Activated T-helper 2 cell treated with anti-CD3 and anti-CD28 coated beads, Interferon-gamma antibody, Interleukin-2, Interleukin-4, amounts not matched to agents 10 μg/mL and 5 μg/mL and 100 μg/mL, durations not matched to agents 14 hours and 24 hours and 36 hours (primary cell): Measurements from ENCODE around the gene AP3D1. TPM values are rescaled to one million over a fixed set of nuclear protein-coding genes. Genes with fewer than 3 reads are reported as not detected.

ENCODE experiments used
- DNase-seq: peaks from one replicate; pipeline ENCODE4 v3.0.0; 2021; ENCODE audit warnings: low spot score
- H3K27ac Mint-ChIP-seq: one replicate; pipeline ENCODE4 v1.8.0; 2021; ENCODE audit warnings: mixed read lengths
- H3K27me3 Mint-ChIP-seq: one replicate; pipeline ENCODE4 v1.8.0; 2021; ENCODE audit warnings: low read depth, mixed read lengths
- H3K36me3 Mint-ChIP-seq: one replicate; pipeline ENCODE4 v1.8.0; 2021; ENCODE audit warnings: low read depth, mixed read lengths
- H3K4me1 Mint-ChIP-seq: one replicate; pipeline ENCODE4 v1.8.0; 2021; ENCODE audit warnings: low read depth, mixed read lengths
- H3K4me3 Mint-ChIP-seq: one replicate; pipeline ENCODE4 v1.8.0; 2021; ENCODE audit warnings: low read depth, mild to moderate bottlenecking, moderate library complexity, mixed read lengths
- H3K9me3 Mint-ChIP-seq: one replicate; pipeline ENCODE4 v1.8.0; 2021; ENCODE audit warnings: mixed read lengths
- intact Hi-C: fragments of 100-400 bp; cut with micrococcal nuclease; formaldehyde crosslinking; loops from one replicate; pipeline ENCODE4 v1.15.1; 2023
- total RNA-seq: library from RNA; stranded (reverse); gene quantifications from 2 replicates; pipeline ENCODE4 v1.2.3, GENCODE V29; 2022

AP3D1 gene
- total RNA-seq, 1 donor from 2014 or later = 101 TPM

DNA sequence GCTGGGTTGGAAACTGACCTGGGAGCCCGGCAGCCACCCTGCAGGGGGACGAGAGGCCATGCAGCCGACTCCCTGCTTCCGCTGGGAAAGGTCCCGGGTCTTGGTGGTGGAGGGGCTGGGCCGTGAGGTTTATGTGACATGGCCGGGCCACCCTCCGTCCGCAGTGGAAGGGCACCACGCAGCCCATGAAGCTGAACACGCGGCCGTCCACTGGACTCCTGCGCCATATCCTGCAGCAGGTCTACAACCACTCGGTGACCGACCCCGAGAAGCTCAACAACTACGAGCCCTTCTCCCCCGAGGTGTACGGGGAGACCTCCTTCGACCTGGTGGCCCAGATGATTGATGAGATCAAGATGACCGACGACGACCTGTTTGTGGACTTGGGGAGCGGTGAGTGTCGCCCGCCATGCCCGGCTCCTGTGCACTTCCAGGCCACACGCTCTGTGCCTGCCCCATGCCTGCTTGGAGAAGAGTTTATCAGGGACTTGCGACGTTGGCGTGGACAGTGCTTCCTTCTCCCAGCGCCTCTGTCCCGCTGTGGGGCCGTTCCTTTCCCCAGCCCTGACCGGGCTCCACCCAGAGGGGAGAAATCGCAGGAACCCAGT, 39.6 kb upstream of the AP3D1 start:
- H3K27me3 Mint-ChIP-seq = no peaks in the 10 kb centered on the region
- no peak overlapping the region for H3K27ac Mint-ChIP-seq
- DNase-seq = no peak
- peaks cover 6% of the 10 kb centered on the region for H3K4me1 Mint-ChIP-seq
- intact Hi-C loops = no loop called here
- no peak overlapping the region for H3K4me3 Mint-ChIP-seq
- H3K9me3 Mint-ChIP-seq = no peaks in the 10 kb centered on the region
- H3K36me3 Mint-ChIP-seq = peaks cover 60% of the 10 kb centered on the region

GRCh38 chr19:2189880-2190279, 38.5 kb upstream of the AP3D1 start:
- DNase-seq = no peak
- Mint-ChIP-seq H3K27ac (no peak overlapping the region), H3K36me3 (peaks cover 66% of the 10 kb centered on the region), H3K9me3 (no peaks in the 10 kb centered on the region), H3K27me3 (no peaks in the 10 kb centered on the region), H3K4me3 (no peak overlapping the region), H3K4me1 (peaks cover 6% of the 10 kb centered on the region)
- intact Hi-C loops = no loop called here

DNA sequence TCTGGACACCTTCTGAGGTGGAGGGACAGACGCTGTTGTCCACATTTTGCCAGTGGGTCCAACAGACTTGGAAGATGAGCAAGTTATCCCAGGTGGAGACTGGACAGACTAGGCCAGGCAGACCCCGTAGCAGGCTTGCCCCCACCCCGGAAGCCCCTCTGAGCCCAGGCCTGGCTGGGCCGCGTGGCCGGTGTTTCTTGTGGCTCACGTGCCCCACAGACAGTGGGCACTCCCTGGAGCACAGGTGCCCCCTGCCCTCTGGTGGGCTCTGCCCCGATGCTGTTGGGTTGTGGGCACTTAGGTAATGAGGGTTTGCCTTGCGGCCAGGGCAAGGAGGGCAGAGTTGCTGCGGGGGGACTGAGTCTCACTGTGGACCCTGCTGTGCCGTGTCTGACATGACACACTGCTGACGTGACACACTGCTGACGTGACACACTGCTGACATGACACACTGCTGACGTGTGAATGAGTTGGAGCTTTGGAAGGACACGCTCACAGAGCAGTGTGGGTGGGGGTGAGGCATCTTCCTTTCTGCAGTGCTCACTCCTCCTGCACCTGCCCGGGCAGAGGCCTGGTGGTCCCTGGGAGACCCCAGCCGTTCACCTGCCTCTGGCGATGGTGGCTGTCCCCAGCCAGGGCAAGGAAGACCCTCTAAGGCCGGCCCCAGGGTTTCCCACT, 37.5 kb upstream of the AP3D1 start:
- Mint-ChIP-seq H3K9me3 (no peaks in the 10 kb centered on the region), H3K36me3 (peaks cover 69% of the 10 kb centered on the region), H3K4me3 (no peak overlapping the region), H3K4me1 (peaks cover 9% of the 10 kb centered on the region), H3K27ac (no peak overlapping the region), H3K27me3 (no peaks in the 10 kb centered on the region)
- intact Hi-C loops = no loop called here
- no peak for DNase-seq

- Mint-ChIP-seq H3K36me3 (peaks cover 67% of the 10 kb centered on the region), H3K4me3 (no peak overlapping the region), H3K27ac (no peak overlapping the region), H3K9me3 (no peaks in the 10 kb centered on the region), H3K27me3 (no peaks in the 10 kb centered on the region), H3K4me1 (peaks cover 9% of the 10 kb centered on the region)
- DNase-seq = no peak
- intact Hi-C loops = no loop called here
Measured at GRCh38 chr19:2187159-2187558, 35.8 kb upstream of the AP3D1 start.

DNA sequence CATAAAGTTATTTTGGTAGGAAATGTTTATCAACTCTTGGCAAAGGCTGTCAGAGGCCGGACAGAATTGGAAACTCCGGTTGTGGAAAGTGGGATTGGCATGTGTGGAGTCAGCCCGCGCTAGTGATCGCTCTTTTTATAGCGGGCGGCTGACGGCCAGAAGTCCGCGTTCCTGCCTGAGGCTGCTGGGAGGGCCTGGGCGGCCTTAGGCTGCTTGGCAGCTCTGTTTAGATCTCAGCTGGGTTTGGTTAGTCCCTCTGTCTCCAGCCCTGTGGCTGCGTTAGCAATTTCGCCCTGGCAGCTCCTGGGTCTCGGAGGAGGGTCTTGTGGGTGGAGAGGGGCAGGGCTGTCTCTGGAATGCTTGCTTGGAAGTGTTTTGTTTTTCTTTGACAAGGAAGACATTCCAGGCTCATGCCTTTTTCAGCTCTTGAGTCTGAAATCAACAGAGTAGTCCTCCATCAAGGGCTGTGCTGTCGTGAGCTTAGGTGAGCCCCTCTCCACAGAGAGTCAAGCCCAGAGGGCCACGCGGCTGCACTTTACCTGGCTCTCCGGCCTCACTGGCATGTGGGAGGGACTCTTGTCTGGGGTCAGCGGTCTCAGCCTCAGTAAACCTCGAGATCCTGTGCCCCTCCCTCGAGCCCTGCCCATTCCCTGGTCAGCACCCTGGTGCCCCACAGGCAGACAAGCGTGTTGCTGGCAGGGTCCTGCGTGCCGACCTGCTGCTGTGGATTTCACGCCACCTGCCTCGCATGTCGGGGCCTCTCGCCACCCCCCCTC, 34.9 kb upstream of the AP3D1 start:
- intact Hi-C loops = no loop called here
- H3K27me3 Mint-ChIP-seq = no peaks in the 10 kb centered on the region
- H3K4me3 Mint-ChIP-seq = no peak overlapping the region
- H3K36me3 Mint-ChIP-seq = peaks cover 63% of the 10 kb centered on the region
- H3K27ac Mint-ChIP-seq = no peak overlapping the region
- no peak for DNase-seq
- H3K9me3 Mint-ChIP-seq = no peaks in the 10 kb centered on the region
- H3K4me1 Mint-ChIP-seq = peaks cover 9% of the 10 kb centered on the region

DNA sequence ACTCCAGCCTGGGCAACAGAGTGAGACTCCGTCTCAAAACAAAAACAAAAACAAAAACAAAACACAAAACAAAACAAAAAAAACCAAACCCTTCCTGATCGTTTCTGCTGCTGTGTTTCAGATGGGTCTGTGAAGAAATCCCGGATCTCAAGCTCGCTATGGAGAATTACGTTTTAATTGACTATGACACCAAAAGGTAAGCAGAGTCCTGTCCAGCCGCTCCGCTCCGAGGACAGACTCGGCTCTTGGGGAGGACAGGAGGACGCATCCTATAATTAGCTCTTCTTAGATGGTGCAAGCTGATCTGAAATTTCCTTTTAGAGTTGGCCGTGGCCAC, 34.3 kb upstream of the AP3D1 start:
- Mint-ChIP-seq H3K4me3 (no peak overlapping the region), H3K27me3 (no peaks in the 10 kb centered on the region), H3K4me1 (peaks cover 9% of the 10 kb centered on the region), H3K36me3 (peaks cover 62% of the 10 kb centered on the region), H3K27ac (no peak overlapping the region), H3K9me3 (no peaks in the 10 kb centered on the region)
- intact Hi-C loops = no loop called here
- no peak for DNase-seq

GRCh38 chr19:2184422-2184975, 33.1 kb upstream of the AP3D1 start:
- Mint-ChIP-seq H3K4me1 (peaks cover 9% of the 10 kb centered on the region), H3K27me3 (no peaks in the 10 kb centered on the region), H3K27ac (no peak overlapping the region), H3K4me3 (no peak overlapping the region), H3K9me3 (no peaks in the 10 kb centered on the region), H3K36me3 (peaks cover 67% of the 10 kb centered on the region)
- DNase-seq = no peak
- intact Hi-C loops = no loop called here

DNA sequence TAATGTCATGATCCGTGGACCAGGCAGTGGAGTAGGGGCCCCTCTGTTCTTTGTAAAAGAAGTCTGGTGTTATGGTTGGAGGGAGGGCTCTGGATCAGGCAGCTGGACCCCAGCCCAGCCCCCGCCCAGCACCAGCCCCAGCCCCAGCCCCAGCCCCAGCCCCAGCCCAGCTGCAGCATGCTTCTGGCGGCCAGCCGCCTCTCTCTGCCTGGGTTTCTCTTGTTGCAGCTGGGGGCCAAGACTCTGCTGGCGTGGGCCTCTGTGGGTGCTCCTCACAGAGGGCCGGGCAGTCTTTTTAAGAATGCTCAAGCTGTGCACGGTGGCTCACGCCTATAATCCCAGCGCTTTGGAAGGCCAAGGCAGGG, 30.2 kb upstream of the AP3D1 start:
- no peak overlapping the region for H3K27ac Mint-ChIP-seq
- no peak for DNase-seq
- H3K27me3 Mint-ChIP-seq = no peaks in the 10 kb centered on the region
- no peaks in the 10 kb centered on the region for H3K9me3 Mint-ChIP-seq
- intact Hi-C loops = no loop called here
- no peak overlapping the region for H3K4me3 Mint-ChIP-seq
- peaks cover 5% of the 10 kb centered on the region for H3K4me1 Mint-ChIP-seq
- peaks cover 52% of the 10 kb centered on the region for H3K36me3 Mint-ChIP-seq

DNA sequence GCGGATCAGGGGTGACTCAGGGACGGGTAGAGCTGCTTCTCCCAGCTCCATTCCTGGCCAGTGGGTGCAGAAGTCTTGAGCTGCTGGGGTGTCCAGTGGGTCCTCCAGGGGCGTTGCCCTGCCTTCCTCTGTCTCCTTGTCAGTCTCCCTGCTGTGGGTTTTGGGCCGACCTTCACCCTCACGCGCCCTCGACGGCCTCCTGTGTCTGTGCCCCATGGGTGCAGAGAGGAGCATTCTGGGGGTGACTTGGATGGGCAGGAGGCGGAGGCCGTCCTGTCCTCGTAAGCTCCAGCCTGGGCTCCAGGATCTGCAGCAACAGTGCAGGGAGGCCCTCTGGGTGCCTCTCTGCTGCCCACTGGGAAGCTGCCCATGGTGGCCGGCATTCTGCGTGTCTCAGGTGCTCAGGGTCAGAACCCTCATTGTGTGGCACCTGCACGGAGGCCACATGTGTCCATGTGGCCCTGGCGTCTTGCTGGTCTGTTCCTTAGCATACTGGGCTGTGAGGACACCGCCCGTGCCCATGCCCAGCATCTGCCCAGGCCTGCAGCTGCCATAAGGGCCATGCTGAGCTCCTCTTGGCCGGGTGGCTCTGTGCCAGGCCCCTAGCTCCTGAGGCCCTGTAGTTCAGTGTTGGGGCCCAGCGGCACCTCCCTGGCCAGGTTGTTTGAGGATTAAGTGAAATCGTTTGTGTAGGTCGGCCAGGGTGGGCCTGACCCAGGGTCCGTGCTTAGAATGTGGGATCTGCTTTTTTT, 29.7 kb upstream of the AP3D1 start:
- Mint-ChIP-seq H3K36me3 (peaks cover 49% of the 10 kb centered on the region), H3K27ac (no peak overlapping the region), H3K4me3 (no peak overlapping the region), H3K9me3 (no peaks in the 10 kb centered on the region), H3K4me1 (peaks cover 5% of the 10 kb centered on the region), H3K27me3 (no peaks in the 10 kb centered on the region)
- intact Hi-C loops = no loop called here
- no peak for DNase-seq

DNA sequence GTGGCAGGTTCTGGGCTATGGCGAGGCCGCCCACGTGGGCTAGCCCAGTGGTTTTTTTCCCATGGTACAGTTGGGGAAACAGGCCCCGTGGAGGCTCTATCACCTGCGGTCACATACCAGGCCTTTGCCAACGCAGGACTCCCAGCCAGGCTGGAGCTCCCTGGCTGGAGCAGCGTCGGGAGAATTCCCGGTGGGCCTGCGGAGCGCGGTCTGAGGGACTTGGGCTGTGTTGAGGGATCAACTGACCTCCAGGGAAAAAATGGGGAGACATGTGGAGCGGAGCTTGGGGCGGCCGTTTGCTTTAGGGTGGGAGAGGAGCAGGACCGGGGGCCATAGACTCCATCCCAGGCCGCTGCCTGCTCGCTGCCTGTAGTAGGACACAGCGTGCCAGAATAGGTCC, 28.7 kb upstream of the AP3D1 start:
- Mint-ChIP-seq H3K36me3 (peaks cover 44% of the 10 kb centered on the region), H3K4me3 (no peak overlapping the region), H3K27me3 (no peaks in the 10 kb centered on the region), H3K9me3 (no peaks in the 10 kb centered on the region), H3K27ac (no peak overlapping the region), H3K4me1 (peaks cover 5% of the 10 kb centered on the region)
- no peak for DNase-seq
- intact Hi-C loops = no loop called here

DNA sequence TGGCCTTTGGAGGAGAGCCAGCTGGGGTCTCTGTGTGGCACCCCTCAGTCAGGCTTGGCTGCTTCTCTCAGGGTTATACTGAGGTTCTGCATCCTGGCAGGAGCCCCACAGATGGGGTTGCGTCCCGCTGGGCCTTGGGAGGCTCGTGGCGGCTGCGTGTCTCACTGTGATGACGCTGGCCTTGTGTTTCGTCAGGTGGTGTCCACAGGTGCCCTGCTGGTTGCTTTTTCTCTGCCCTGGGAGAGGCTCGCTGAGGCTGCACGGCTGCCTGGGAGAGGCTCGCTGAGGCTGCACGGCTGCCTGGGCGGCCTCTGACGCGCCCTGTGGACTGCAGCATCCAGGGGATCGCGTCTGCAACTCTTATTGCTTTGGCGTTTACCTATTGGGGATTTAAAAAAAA, 27.7 kb upstream of the AP3D1 start:
- H3K4me3 Mint-ChIP-seq = no peak overlapping the region
- no peak overlapping the region for H3K27ac Mint-ChIP-seq

DNA sequence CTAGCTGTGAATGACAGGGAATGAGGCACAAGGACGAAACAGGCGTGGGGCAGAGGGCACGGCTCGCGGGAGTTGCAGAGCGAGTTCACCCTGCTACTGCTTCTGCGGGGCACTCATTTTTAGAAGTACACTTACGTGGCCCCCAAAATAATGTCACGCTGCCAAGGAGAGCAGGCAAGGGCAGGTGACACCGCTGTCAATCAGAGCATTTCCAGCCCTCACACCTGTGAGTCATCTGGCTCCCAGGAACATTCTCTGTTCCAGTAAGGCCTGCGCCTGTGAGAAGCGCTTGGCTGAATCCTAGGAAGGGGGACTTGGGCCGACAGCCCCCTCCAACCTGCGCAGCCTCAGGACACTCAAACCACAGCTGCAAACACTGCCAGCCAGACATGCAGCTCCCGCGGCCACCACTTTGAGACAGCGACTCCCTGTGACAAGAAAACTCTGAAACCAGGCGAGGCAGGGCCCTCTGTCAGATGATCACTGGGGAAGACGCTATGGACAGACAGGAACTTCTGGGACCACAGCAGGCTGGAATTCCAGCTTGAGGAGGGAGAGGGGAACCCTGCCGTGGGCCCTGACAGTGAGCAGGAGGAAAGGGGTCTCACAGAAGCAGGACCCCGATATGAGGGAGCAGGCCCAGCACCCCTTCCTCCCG, 25.1 kb upstream of the AP3D1 start:
- H3K4me3 Mint-ChIP-seq = no peak overlapping the region
- H3K36me3 Mint-ChIP-seq = peaks cover 39% of the 10 kb centered on the region
- no peaks in the 10 kb centered on the region for H3K9me3 Mint-ChIP-seq
- DNase-seq = no peak
- no peak overlapping the region for H3K27ac Mint-ChIP-seq
- intact Hi-C loops = no loop called here
- H3K4me1 Mint-ChIP-seq = peaks cover 12% of the 10 kb centered on the region
- no peaks in the 10 kb centered on the region for H3K27me3 Mint-ChIP-seq

More for the DNA sequence above, 27.7 kb upstream of the AP3D1 start:
- Mint-ChIP-seq H3K36me3 (peaks cover 39% of the 10 kb centered on the region), H3K27me3 (no peaks in the 10 kb centered on the region), H3K9me3 (no peaks in the 10 kb centered on the region), H3K4me1 (peaks cover 2% of the 10 kb centered on the region)
- DNase-seq = no peak
- intact Hi-C loops = no loop called here
